ENCODE results near the gene CSRP3.

DNA sequence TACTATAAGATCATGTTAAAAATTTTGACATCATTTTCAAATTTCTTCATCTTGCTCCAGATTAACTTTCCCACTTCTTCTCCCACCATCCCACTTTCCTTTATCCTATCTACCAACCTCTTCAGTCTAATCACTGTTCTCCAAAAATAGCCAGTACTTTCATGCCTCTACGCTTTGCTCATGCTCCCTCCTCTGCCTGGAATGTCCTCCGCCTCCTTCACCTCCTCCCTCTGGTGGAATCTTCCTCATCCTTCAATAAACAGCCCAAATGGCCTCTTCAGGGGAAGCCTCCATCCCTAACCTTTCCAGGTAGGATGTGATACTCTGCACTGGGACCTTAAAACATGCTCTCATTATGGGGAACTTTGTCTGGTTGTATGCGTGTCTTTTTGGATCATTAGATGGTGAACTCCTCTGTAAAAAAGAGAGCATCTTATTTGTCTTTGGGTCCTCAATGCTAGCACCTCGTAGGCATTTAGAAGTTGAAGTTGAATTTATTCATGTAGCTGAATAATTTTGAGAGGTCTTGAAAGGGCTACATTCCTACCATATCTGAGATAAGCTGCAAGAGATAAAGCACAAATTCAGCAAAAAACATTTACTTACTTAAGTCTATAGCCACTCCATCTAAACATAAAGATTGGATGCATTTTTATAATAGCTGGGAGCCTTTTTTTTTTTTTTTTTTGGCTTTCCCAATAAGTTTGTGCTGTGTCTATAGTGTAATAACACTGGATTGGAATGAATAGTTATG is 8.0 kb upstream of the CSRP3 start:
- TF ChIP-seq POLR2A (IDR thresholded peaks at IDR 0.05): no peak
- TF ChIP-seq, protein P1, sequence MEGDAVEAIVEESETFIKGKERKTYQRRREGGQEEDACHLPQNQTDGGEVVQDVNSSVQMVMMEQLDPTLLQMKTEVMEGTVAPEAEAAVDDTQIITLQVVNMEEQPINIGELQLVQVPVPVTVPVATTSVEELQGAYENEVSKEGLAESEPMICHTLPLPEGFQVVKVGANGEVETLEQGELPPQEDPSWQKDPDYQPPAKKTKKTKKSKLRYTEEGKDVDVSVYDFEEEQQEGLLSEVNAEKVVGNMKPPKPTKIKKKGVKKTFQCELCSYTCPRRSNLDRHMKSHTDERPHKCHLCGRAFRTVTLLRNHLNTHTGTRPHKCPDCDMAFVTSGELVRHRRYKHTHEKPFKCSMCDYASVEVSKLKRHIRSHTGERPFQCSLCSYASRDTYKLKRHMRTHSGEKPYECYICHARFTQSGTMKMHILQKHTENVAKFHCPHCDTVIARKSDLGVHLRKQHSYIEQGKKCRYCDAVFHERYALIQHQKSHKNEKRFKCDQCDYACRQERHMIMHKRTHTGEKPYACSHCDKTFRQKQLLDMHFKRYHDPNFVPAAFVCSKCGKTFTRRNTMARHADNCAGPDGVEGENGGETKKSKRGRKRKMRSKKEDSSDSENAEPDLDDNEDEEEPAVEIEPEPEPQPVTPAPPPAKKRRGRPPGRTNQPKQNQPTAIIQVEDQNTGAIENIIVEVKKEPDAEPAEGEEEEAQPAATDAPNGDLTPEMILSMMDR (IDR thresholded peaks at IDR 0.05 in 8 of 11, conservative IDR thresholded peaks at IDR 0.05 in 3 of 11): no peak

All from spleen (tissue), 7 donors.